DMS153 (cell line): ENCODE results near the gene KISS1R.

Experiments used
- DNase-seq: peaks from one replicate; lab custom pipeline; 2025; lab: John Stamatoyannopoulos, UW

KISS1R gene

DNA sequence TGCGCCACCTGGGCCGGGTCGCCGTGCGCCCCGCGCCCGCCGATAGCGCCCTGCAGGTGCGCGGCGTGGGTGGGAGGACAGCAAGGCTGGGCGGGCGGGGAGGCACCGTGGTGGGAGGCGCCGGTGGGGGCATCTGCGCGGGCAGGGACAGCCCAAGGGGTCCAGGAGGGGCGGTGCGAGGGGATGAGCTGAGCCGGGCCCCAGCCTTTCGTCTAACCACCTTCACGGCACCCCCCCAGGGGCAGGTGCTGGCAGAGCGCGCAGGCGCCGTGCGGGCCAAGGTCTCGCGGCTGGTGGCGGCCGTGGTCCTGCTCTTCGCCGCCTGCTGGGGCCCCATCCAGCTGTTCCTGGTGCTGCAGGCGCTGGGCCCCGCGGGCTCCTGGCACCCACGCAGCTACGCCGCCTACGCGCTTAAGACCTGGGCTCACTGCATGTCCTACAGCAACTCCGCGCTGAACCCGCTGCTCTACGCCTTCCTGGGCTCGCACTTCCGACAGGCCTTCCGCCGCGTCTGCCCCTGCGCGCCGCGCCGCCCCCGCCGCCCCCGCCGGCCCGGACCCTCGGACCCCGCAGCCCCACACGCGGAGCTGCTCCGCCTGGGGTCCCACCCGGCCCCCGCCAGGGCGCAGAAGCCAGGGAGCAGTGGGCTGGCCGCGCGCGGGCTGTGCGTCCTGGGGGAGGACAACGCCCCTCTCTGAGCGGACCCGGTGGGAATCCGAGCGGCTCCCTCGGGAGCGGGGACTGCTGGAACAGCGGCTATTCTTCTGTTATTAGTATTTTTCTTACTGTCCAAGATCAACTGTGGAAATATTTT, 3.1 kb downstream of the KISS1R start:
- no peak for DNase-seq

- DNase-seq: no peak
Measured at GRCh38 chr19:924553-925086, 7.5 kb downstream of the KISS1R start.

DNA sequence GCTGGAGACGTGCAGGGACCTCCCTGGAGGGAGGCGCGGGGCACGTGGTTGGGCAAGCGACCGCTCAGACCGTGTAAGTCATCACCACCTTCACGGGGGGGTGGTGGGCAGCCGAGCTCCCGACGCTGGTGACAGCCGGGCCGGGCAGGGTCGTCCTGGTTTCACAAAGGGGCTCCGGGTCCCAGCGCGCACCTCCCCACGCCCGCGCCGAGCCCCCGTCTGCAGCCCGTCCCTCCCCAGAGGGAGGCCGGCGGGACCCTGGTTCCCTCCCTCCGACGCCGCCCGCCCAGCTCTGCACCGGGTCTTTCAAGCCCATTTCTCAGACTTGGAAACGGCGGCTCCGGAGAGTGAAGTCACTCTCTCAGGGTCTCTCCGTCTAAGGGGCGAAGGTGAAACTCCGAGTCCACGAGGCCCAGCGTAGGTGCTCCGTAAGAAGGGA, 8.0 kb downstream of the KISS1R start:
- no peak for DNase-seq

- DNase-seq: peak; percentile 29
Measured at GRCh38 chr19:925526-926322, 8.6 kb downstream of the KISS1R start, which contains the start of gene ARID3A. Gene ARID3A (plus strand): TSS chr19:926035. CDS start chr19:929529, 3,494 bp downstream.

DNA sequence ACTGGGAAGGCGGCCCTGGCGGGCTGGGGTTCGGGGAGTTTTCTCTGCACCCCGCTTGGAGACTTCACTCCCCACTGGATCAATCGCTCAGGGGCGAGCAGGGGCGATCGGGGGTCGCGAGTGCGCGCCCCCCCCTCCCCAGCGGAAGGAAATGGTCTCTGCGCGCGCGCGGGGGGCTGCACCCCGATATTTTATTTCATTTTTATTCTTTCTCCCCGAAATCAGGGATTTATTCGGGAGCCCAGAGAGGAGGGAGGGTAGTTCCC, 9.1 kb downstream of the KISS1R start:
- no peak for DNase-seq

DNA sequence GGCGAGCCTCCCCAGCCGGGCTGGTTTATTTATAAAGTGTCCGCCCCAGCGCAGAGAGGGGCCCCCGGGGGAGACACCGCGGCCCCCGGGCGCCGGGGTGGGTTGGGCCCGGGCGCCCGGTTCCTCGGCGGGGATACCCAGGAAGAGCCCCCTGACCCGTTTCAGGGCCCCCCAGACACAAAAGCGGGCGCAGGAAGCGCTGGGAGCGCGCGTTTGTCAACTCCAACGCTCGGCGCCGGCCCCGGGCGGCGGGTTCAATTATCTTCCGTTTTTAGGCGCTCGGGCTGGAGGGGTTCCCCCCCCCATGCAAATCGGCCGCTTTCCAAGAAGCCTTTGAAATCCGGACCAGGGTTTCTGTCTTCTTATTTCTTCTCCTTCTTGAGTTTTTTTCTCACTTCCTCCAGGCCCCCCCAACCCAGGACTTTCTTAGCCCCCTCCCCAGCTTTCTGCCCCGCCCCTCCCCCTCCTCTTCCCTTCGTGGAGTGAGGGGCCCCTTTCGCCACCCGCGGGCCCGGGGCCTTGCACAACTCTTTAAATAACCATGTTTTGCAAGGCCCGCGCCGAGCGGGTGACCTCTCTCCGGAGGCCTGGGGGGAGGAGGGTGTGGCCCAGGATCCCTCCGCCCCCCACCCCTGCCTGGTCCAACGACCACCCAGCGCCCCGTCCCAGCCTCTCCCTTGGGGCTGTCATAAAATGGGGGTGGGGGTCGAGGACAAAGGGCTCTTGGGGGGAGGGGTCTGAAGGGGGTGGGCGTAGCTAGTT, 9.6 kb downstream of the KISS1R start:
- no peak for DNase-seq

- DNase-seq: no peak
Measured at GRCh38 chr19:927351-927779, 10.2 kb downstream of the KISS1R start.

DNA sequence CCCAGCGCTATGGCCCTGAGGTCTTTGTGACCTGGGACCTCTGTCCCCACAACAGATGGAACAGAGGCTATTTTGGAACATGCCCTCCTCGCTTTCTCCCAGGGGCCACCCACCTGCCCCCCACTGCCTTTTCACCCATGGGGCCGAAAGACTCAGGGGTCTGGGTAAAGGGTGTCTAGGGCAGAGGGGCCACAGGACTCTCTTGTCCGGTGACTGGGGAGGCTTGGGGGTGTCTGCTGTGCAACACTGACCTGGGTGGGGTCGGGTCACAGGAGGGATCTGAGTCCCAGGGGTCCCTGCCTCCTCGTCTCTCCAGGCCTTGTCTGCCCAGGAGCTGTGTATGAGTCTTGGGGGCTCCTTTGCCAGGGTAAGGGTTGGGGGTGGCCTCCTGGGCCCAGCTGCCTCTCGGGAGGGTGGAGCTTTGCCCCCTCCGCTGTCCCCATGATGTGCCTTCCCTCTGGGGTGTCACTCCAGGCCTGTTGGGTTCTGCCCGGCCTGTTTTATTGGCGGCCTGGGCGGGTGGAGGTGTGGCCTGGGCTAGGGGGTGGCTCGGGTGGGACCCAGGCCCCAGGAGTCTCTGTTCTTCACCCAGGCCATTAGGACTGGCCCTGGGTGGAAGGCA, 10.8 kb downstream of the KISS1R start:
- DNase-seq: no peak

DNA sequence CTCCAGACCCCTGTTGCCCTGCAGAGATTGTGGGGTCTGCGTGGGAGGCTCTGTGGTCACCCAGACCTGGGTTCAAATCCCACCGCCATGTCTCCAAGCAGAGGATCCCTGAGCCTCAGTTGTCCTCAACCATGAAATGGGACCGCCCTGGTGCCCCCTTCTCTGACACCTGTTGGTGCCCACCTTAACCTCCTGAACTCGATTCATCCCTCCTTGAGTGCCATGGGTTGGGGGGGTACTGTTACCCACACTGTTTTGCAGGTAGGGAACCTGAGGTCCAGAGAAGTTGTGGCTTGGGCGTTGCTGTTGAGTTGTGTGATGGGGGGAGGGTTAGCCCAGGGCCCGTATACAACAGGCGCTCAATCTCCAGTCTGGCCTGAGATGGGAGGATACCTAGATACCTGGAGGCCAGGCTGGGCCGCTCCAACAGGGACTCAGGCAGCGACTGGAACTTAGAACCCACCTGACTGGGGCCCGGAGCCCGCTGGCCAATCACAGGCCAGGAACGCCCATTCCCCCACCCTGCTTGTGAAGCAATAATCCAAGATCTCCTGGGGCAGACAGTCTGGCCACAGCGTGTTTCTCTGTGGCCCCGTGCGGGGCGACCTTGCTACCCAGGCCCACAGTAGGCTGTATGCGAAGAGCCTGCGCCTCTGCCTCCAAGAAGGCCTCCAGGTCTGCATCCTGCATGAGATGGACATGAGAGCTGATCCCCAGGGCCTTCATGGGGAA, 11.5 kb downstream of the KISS1R start:
- DNase-seq: no peak

DNA sequence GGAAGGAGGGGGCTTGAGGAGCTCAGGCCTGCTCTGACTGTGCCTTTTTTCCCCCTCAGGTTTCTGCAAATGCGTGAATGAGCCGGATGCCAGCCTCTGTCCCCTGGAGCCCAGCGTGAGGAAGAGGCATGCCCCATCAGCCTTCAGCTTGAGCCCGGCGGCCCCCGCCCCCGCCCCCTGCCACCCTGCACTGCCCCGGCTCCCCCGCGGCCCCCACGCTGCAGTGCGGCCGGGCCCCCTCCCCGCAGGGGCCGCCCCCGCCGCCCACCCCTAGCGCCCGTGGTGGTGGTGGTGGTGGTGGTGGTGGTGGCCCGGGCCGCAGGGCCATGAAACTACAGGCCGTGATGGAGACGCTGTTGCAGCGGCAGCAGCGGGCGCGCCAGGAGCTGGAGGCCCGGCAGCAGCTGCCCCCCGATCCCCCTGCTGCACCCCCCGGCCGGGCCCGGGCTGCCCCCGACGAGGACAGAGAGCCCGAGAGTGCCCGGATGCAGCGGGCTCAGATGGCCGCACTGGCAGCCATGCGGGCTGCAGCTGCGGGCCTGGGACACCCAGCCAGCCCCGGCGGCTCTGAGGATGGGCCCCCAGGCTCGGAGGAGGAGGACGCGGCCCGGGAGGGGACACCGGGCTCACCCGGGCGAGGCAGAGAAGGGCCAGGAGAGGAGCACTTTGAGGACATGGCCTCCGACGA, 12.2 kb downstream of the KISS1R start:
- DNase-seq: no peak

DNA sequence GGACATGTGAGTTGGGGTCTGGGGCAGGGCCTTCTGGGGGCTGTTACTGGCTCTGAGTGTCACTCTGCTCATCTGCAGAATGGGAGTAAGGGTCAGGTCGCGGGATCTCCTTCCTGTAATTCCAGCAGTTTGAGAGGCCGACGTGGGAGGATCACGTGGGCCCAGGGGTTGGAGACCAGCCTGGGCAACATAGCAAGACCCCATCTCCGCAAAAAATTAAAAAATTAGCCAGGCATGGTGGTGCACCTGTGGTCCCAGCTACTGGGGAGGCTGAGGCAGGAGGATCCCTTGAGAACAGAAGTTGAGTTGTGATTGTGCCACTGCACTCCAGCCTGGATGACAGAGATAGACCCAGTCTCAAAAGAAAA, 12.7 kb downstream of the KISS1R start:
- no peak for DNase-seq

GRCh38 chr19:931860-932647, 14.9 kb downstream of the KISS1R start:
- no peak for DNase-seq

DNA sequence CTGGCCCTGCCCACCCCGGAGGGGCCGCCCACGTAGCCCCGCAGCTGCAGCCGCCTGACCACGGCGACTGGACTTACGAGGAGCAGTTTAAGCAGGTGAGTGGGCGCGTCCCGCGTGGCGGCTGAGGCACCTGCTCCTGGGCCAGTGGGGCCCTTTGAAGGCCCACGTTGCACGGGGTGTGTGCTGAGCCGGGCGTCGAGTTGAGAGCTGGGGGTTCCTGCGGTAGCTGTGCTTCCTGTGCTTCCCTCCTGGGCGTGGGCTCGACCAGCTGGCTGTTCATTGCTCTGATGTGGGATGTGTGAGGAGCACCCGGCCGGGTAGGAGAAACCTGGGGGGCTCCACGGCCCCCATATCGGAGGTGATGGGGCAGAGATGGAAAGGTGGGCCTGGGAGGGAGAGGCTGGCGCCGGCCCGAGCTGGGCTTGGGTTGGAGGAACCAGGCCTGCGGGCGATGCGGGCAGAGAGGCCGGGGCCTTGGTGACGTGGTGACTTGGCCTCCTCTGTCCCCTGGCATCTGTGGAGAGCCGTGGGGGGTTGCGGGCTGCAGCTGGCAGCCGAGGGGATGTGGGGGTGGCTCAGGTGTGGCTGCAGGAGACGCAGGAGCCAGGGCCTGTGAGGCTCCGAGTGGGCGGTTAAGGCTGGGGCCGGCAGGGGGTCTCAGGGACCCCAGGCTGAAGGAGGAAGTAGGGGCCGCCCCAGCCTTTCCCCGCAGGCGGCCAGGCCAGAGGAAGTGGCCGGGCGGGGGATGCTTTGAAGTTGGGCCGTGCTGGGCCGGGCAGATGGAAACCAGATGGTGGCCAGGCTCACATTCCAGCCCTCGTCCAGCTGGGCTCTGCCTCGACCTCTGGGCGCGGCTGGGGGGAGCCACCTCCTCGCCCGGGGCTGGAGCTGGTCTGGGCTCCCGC, 15.8 kb downstream of the KISS1R start:
- DNase-seq: no peak

DNA sequence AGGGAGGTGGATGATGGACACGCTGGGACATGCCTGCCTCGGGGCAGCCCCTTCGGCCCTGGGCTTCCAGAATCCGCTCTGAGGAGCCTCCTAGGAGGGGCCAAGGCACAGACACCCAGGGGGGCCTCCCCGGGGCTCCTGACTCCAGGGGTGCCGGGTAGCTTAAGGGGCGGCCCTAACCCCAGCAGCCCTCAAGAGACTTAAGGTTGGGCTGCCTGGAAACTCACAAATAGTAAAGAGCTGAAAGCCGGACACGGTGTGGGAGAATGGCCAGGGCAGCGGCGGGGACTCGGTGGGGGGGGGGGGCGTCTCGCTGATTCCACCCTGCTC, 16.4 kb downstream of the KISS1R start:
- no peak for DNase-seq

DNA sequence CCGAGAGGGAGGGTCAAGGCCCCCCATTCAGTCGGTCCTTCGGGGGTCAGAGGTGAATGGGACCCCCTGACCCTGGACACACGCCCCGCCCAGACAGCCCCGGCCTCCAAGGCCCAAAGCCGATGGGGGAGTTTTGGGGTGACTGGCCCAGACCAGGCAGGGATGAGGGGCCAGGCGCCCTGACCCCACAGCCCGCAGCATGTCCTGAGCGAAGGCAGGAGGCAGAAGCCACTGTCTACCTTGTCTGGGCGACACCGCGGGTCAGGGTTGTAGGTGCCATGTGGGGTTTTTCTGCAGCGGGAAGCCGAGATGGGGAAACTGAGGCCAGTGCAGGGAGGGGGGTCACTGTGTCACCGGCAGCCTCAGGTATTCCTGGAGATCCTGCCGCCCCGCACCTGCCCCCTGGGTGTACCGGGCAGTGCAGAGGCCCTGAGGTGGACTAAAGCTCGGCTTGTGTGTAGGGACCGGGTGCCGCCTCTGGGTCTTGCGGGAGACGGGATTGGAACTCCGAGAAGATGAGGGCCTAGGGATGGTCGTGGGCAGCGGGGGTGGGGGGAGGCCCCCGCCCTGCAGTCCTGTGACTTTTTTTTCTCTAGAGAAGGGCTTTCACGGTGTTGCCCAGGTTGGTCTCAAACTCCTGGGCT, 17.2 kb downstream of the KISS1R start:
- DNase-seq: no peak

GRCh38 chr19:934865-935479, 17.8 kb downstream of the KISS1R start:
- peak; percentile 22 for DNase-seq

- DNase-seq: no peak
Measured at GRCh38 chr19:936175-936546, 19.0 kb downstream of the KISS1R start.

DNA sequence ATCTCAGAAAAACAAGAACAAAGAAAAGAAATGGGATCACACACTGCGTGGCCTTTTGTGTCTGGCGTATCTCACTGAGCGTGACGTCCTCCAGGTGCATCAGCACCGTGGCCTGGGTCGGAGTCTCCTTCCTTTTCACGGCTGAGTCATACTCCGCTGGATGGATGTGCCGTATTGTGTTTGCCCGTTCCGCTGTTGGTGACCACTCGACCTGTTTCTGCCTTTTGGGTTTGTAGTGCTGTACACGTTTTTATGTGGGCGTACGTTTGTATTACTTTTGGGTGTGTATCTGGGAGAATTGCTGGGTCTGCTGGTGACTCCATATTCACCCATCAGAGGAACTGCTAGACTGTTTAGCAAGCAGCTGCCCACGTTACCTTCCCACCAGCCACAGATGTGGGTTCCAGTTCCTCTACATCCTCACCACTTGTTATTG, 20.1 kb downstream of the KISS1R start:
- no peak for DNase-seq
